CD4-positive, alpha-beta T cell (primary cell): Measurements from ENCODE around the gene STX12. TPM values are rescaled to one million over a fixed set of nuclear protein-coding genes. Genes with fewer than 3 reads are reported as not detected.

Experiments
- ATAC-seq: fragments of 200-7000 bp; cut with Tn5 transposase; one replicate; pipeline ENCODE4 v1.10.0; 2022; ENCODE audit warnings: mild to moderate bottlenecking; ENCODE audit not compliant: poor library complexity
- CTCF ChIA-PET: fragments of 350-600 bp; sonication (Branson Sonifier 250); formaldehyde crosslinking; loops from one replicate; lab custom pipeline; 2021; ENCODE audit warnings: antibody characterized with exemption, inconsistent platforms; lab: Charles Lee
- POLR2A ChIA-PET: fragments of 350-600 bp; sonication (Branson Sonifier 250); formaldehyde crosslinking; loops from one replicate; lab custom pipeline; 2021; ENCODE audit warnings: antibody characterized with exemption, inconsistent platforms; lab: Charles Lee
- DNase-seq, 14 experiments: peaks; one replicate each; pipeline ENCODE4 v3.0.0-alpha.2; 2013 to 2020; ENCODE audit warnings: mixed read lengths in 2 of 14
- H3K27ac ChIP-seq, 2 donors: one replicate each; pipeline versions ENCODE4 v1.5.1 to v1.7.0; 2013; ENCODE audit warnings: low read length in 2 of 2, low read depth in 1 of 2, mild to moderate bottlenecking in 1 of 2
- H3K27me3 ChIP-seq, 2 experiments: 1 replicate in 1 of 2; 2 replicates in 1 of 2; pipeline versions ENCODE4 v1.6.1 to v1.7.0; 2013; ENCODE audit warnings: low read length in 2 of 2, control low read depth in 1 of 2, mild to moderate bottlenecking in 1 of 2, moderate library complexity in 1 of 2; ENCODE audit not compliant: insufficient read depth in 2 of 2, control insufficient read depth in 1 of 2
- H3K36me3 ChIP-seq: one replicate; pipeline ENCODE4 v1.6.1; 2013; ENCODE audit warnings: low read length, control low read depth; ENCODE audit not compliant: insufficient read depth
- H3K4me1 ChIP-seq: one replicate; pipeline ENCODE4 v1.6.1; 2013; ENCODE audit warnings: low read length, control low read depth; ENCODE audit not compliant: insufficient read depth
- H3K4me3 ChIP-seq: one replicate; pipeline ENCODE4 v1.5.1; 2013; ENCODE audit warnings: mild to moderate bottlenecking, low read length, moderate library complexity
- H3K9me3 ChIP-seq, 2 experiments: 1 replicate in 1 of 2; 2 replicates in 1 of 2; pipeline versions ENCODE4 v1.6.1 to v1.7.0; 2013; ENCODE audit warnings: low read length in 2 of 2, mild to moderate bottlenecking in 2 of 2, control low read depth in 1 of 2, moderate library complexity in 1 of 2; ENCODE audit not compliant: control insufficient read depth in 1 of 2, insufficient read depth in 1 of 2
- H3K27ac Mint-ChIP-seq: one replicate; pipeline ENCODE4 v1.8.0; 2020; ENCODE audit warnings: mixed read lengths
- H3K27me3 Mint-ChIP-seq: one replicate; pipeline ENCODE4 v1.8.0; 2021; ENCODE audit warnings: mixed read lengths
- H3K36me3 Mint-ChIP-seq: one replicate; pipeline ENCODE4 v1.8.0; 2021; ENCODE audit warnings: low read depth, mixed read lengths
- H3K4me1 Mint-ChIP-seq: one replicate; pipeline ENCODE4 v1.8.0; 2021; ENCODE audit warnings: low read depth, mixed read lengths
- H3K4me3 Mint-ChIP-seq: one replicate; pipeline ENCODE4 v1.8.0; 2020; ENCODE audit warnings: mild to moderate bottlenecking, mixed read lengths
- H3K9me3 Mint-ChIP-seq: one replicate; pipeline ENCODE4 v1.8.0; 2020; ENCODE audit warnings: mixed read lengths
- CTCF ChIP-seq: fragments of 200-600 bp; IDR thresholded peaks from one replicate; pipeline ENCODE4 v1.8.0; 2022; ENCODE audit warnings: antibody characterized with exemption, mild to moderate bottlenecking
- intact Hi-C, 2 experiments: fragments of 100-400 bp; cut with DNase I in 1 of 2; cut with micrococcal nuclease in 1 of 2; formaldehyde crosslinking; loops; one replicate each; pipeline versions ENCODE4 v1.15.1 to v1.9.0; 2023 to 2025; cut with DNase I, micrococcal nuclease
- total RNA-seq, 174 experiments: library from RNA in 2 of 174; stranded (reverse) in 2 of 174; gene quantifications; one replicate each; pipeline ENCODE4 v1.2.3 and lab custom pipeline; 2021 to 2026

STX12 gene
- total RNA-seq, 2 experiments from 2014 or later = 20.3 to 22.7 TPM

GRCh38 chr1:27744556-27744955 lies 28.5 kb upstream of the STX12 start:
- POLR2A ChIA-PET = interaction anchor here (1.3 kb wide), 1 partner anchor 19 kb away, joined by 3 read pairs; the partner anchor contains the start of gene FAM76A
- peaks cover 56% of the 10 kb centered on the region for H3K36me3 Mint-ChIP-seq

GRCh38 chr1:27745466-27745865 lies 27.6 kb upstream of the STX12 start:
- DNase-seq = no peak
- Histone ChIP-seq H3K27me3 (no peaks in the 10 kb centered on the region), H3K4me1 (no peaks in the 10 kb centered on the region), H3K9me3 (no peaks in the 10 kb centered on the region), H3K36me3 (peaks cover 46% of the 10 kb centered on the region), H3K4me3 (no peak overlapping the region), H3K27ac (no peak overlapping the region)
- POLR2A ChIA-PET = no interaction called here
- CTCF ChIA-PET = no interaction called here
- H3K4me1 Mint-ChIP-seq = no peaks in the 10 kb centered on the region
- peaks cover 59% of the 10 kb centered on the region for H3K36me3 Mint-ChIP-seq
- no peak overlapping the region for H3K4me3 Mint-ChIP-seq
- no peak for ATAC-seq
- no peaks in the 10 kb centered on the region for H3K9me3 Mint-ChIP-seq
- intact Hi-C loops = no loop called here
- TF ChIP-seq CTCF = no peak
- H3K27me3 Mint-ChIP-seq = no peaks in the 10 kb centered on the region
- H3K27ac Mint-ChIP-seq = no peak overlapping the region

More at GRCh38 chr1:27744556-27744955, 28.5 kb upstream of the STX12 start:
- H3K4me1 ChIP-seq = no peaks in the 10 kb centered on the region
- intact Hi-C loops = no loop called here
- Mint-ChIP-seq H3K27me3 (no peaks in the 10 kb centered on the region), H3K4me1 (no peaks in the 10 kb centered on the region), H3K27ac (no peak overlapping the region), H3K4me3 (no peak overlapping the region), H3K9me3 (no peaks in the 10 kb centered on the region)
- TF ChIP-seq CTCF = no peak
- H3K36me3 ChIP-seq = peaks cover 48% of the 10 kb centered on the region
- no peaks in the 10 kb centered on the region for H3K9me3 ChIP-seq
- DNase-seq (no peak), ATAC-seq (no peak)
- H3K27me3 ChIP-seq = no peaks in the 10 kb centered on the region
- no peak overlapping the region for H3K27ac ChIP-seq
- no peak overlapping the region for H3K4me3 ChIP-seq
- CTCF ChIA-PET = no interaction called here

- Histone ChIP-seq H3K27ac (no peak overlapping the region), H3K36me3 (peaks cover 50% of the 10 kb centered on the region), H3K9me3 (no peaks in the 10 kb centered on the region), H3K27me3 (no peaks in the 10 kb centered on the region), H3K4me1 (no peaks in the 10 kb centered on the region), H3K4me3 (no peak overlapping the region)
- Mint-ChIP-seq H3K9me3 (no peaks in the 10 kb centered on the region), H3K36me3 (peaks cover 76% of the 10 kb centered on the region), H3K4me1 (no peaks in the 10 kb centered on the region), H3K27me3 (no peaks in the 10 kb centered on the region), H3K4me3 (no peak overlapping the region), H3K27ac (no peak overlapping the region)
- ATAC-seq (no peak), DNase-seq (no peak)
- intact Hi-C loops = no loop called here
- TF ChIP-seq CTCF = no peak
- ChIA-PET CTCF (interaction anchor here (1.3 kb wide), 1 partner anchor 14 kb away, joined by 4 read pairs; no protein-coding TSS in a partner anchor), POLR2A (no interaction called here)
These were observed 20.7 kb upstream of the STX12 start for GRCh38 chr1:27752360-27752759.
